HEK293 (cell line): ENCODE results near the gene FOXO6.

Experiments
- FEZF1 ChIP-seq: fragments of 450-650 bp; formaldehyde crosslinking; IDR thresholded peaks from 2 replicates; pipeline ENCODE4 v1.5.1; 2016; ENCODE audit warnings: missing biosample characterization, missing genetic modification characterization
- GLIS1 ChIP-seq: fragments of 450-650 bp; formaldehyde crosslinking; IDR thresholded peaks from 2 replicates; pipeline ENCODE4 v1.5.1; 2016; ENCODE audit warnings: missing biosample characterization, missing genetic modification characterization
- HOXA7 ChIP-seq: sonication (generic); formaldehyde crosslinking; IDR thresholded peaks from 2 replicates; pipeline ENCODE4 v1.8.1; 2022; ENCODE audit warnings: missing genetic modification reagents, borderline replicate concordance
- IKZF3 ChIP-seq: fragments of 450-650 bp; IDR thresholded peaks from 2 replicates; pipeline ENCODE4 v1.5.0; 2018; ENCODE audit warnings: missing biosample characterization, mild to moderate bottlenecking, missing genetic modification characterization, moderate library complexity
- KLF10 ChIP-seq: fragments of 450-650 bp; IDR thresholded peaks from 2 replicates; pipeline ENCODE4 v1.5.1; 2018; ENCODE audit warnings: missing biosample characterization, mild to moderate bottlenecking, missing genetic modification characterization
- SCRT1 ChIP-seq: fragments of 450-650 bp; formaldehyde crosslinking; IDR thresholded peaks from 2 replicates; pipeline ENCODE4 v1.5.1; 2016; ENCODE audit warnings: missing biosample characterization, missing genetic modification characterization, borderline replicate concordance
- ZBTB20 ChIP-seq: fragments of 450-650 bp; formaldehyde crosslinking; IDR thresholded peaks from 2 replicates; pipeline ENCODE4 v1.5.1; 2016; ENCODE audit warnings: missing biosample characterization, missing genetic modification characterization
- ZBTB21 ChIP-seq: fragments of 450-650 bp; formaldehyde crosslinking; IDR thresholded peaks from 2 replicates; pipeline ENCODE4 v1.5.1; 2017; ENCODE audit warnings: missing biosample characterization, missing genetic modification characterization
- ZBTB7A ChIP-seq: fragments of 450-650 bp; formaldehyde crosslinking; IDR thresholded peaks from 2 replicates; pipeline ENCODE4 v1.5.1; 2016; ENCODE audit warnings: low read depth, missing biosample characterization, missing genetic modification characterization
- ZBTB8A ChIP-seq: fragments of 450-650 bp; formaldehyde crosslinking; IDR thresholded peaks from 2 replicates; pipeline ENCODE4 v1.5.1; 2016; ENCODE audit warnings: missing biosample characterization, missing genetic modification characterization
- ZFHX2 ChIP-seq: fragments of 450-650 bp; formaldehyde crosslinking; conservative IDR thresholded peaks from 2 replicates; pipeline ENCODE4 v1.5.1; 2016; ENCODE audit warnings: missing biosample characterization, missing genetic modification characterization
- ZIC2 ChIP-seq: fragments of 450-650 bp; formaldehyde crosslinking; IDR thresholded peaks from 2 replicates; pipeline ENCODE4 v1.5.1; 2016; ENCODE audit warnings: missing biosample characterization, missing genetic modification characterization
- ZNF140 ChIP-seq: fragments of 450-650 bp; formaldehyde crosslinking; IDR thresholded peaks from 2 replicates; pipeline ENCODE4 v1.5.1; 2016; ENCODE audit warnings: missing biosample characterization, missing genetic modification characterization
- ZNF426 ChIP-seq: fragments of 450-650 bp; formaldehyde crosslinking; IDR thresholded peaks from 2 replicates; pipeline ENCODE4 v1.5.1; 2017; ENCODE audit warnings: missing biosample characterization, missing genetic modification characterization, mild to moderate bottlenecking, inconsistent platforms, moderate library complexity
- ZNF521 ChIP-seq: fragments of 450-650 bp; formaldehyde crosslinking; IDR thresholded peaks from 2 replicates; pipeline ENCODE4 v1.5.1; 2017; ENCODE audit warnings: missing biosample characterization, mild to moderate bottlenecking, missing genetic modification characterization
- ZNF530 ChIP-seq: fragments of 450-650 bp; formaldehyde crosslinking; IDR thresholded peaks from 2 replicates; pipeline ENCODE4 v1.5.1; 2016; ENCODE audit warnings: low read depth, missing biosample characterization, missing genetic modification characterization
- ZNF558 ChIP-seq: fragments of 450-650 bp; formaldehyde crosslinking; IDR thresholded peaks from 2 replicates; pipeline ENCODE4 v1.5.1; 2016; ENCODE audit warnings: missing biosample characterization, missing genetic modification characterization
- ZNF561 ChIP-seq: fragments of 450-650 bp; IDR thresholded peaks from 2 replicates; pipeline ENCODE4 v1.5.1; 2018; ENCODE audit warnings: missing biosample characterization, missing genetic modification characterization, borderline replicate concordance
- ZNF585B ChIP-seq: fragments of 450-650 bp; formaldehyde crosslinking; IDR thresholded peaks from 2 replicates; pipeline ENCODE4 v1.5.1; 2016; ENCODE audit warnings: missing biosample characterization, missing genetic modification characterization
- ZNF664 ChIP-seq: fragments of 450-650 bp; formaldehyde crosslinking; IDR thresholded peaks from 2 replicates; pipeline ENCODE4 v1.5.1; 2016; ENCODE audit warnings: missing biosample characterization, missing genetic modification characterization
- ZNF747 ChIP-seq: fragments of 450-650 bp; formaldehyde crosslinking; IDR thresholded peaks from 2 replicates; pipeline ENCODE4 v1.5.1; 2016; ENCODE audit warnings: missing biosample characterization, missing genetic modification characterization
- TF ChIP-seq, protein P1 (sequence below): fragments of 450-650 bp; formaldehyde crosslinking; IDR thresholded peaks from 2 replicates; pipeline ENCODE4 v1.5.1; 2016; ENCODE audit warnings: missing biosample characterization, missing genetic modification characterization, borderline replicate concordance
- TF ChIP-seq, protein P2 (sequence below): fragments of 450-650 bp; formaldehyde crosslinking; IDR thresholded peaks from 2 replicates; pipeline ENCODE4 v1.5.1; 2016; ENCODE audit warnings: missing biosample characterization, missing genetic modification characterization
- TF ChIP-seq, protein P3 (sequence below): fragments of 450-650 bp; formaldehyde crosslinking; IDR thresholded peaks from 2 replicates; pipeline ENCODE4 v1.5.1; 2016; ENCODE audit warnings: missing biosample characterization, missing genetic modification characterization
- TF ChIP-seq, protein P4 (sequence below): fragments of 450-650 bp; formaldehyde crosslinking; IDR thresholded peaks from 2 replicates; pipeline ENCODE4 v1.5.1; 2016; ENCODE audit warnings: missing biosample characterization, missing genetic modification characterization
- TF ChIP-seq, protein P5 (sequence below): fragments of 450-650 bp; formaldehyde crosslinking; IDR thresholded peaks from 2 replicates; pipeline ENCODE4 v1.5.1; 2016; ENCODE audit warnings: missing biosample characterization, missing genetic modification characterization, borderline replicate concordance
- TF ChIP-seq, protein P6 (sequence below): fragments of 450-650 bp; formaldehyde crosslinking; IDR thresholded peaks from 2 replicates; pipeline ENCODE4 v1.5.1; 2016; ENCODE audit warnings: missing biosample characterization, missing genetic modification characterization

FOXO6 gene

DNA sequence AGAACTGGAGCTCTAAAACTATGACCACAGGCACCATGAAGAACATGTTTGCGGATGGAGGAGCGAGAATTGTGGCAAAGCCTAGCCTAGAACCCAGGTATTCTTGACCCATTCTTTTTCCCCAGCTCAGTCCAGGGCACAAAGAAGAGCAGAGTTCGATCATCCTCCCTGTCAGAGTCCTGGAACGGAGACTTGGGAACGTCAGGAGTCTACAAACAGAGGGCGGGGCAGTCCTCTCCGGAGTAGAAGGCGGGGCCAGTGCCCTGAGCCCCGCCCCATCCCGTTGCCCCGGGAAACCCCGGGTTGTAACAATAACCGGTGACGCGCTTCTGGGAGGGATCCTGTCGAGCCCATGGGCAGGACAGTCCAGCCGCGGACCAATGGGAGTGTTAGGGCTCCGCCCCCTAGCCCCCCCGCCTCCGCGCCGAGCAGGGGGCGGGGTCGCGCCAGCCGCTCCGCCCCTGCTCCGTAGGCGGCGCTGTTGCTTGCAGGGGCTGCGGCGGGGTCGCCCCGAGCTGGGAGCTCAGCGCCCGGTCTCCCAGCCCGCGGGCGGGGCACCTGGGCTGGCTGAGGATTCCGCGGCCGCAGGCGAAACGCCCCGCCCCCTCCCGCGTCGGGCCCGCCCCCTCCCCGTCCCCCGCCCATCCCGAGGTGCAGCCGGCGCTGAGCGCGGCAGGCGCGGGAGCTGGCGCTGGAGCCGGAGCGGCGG lies at the start of gene FOXO6 (continued):
- TF ChIP-seq, protein P1, sequence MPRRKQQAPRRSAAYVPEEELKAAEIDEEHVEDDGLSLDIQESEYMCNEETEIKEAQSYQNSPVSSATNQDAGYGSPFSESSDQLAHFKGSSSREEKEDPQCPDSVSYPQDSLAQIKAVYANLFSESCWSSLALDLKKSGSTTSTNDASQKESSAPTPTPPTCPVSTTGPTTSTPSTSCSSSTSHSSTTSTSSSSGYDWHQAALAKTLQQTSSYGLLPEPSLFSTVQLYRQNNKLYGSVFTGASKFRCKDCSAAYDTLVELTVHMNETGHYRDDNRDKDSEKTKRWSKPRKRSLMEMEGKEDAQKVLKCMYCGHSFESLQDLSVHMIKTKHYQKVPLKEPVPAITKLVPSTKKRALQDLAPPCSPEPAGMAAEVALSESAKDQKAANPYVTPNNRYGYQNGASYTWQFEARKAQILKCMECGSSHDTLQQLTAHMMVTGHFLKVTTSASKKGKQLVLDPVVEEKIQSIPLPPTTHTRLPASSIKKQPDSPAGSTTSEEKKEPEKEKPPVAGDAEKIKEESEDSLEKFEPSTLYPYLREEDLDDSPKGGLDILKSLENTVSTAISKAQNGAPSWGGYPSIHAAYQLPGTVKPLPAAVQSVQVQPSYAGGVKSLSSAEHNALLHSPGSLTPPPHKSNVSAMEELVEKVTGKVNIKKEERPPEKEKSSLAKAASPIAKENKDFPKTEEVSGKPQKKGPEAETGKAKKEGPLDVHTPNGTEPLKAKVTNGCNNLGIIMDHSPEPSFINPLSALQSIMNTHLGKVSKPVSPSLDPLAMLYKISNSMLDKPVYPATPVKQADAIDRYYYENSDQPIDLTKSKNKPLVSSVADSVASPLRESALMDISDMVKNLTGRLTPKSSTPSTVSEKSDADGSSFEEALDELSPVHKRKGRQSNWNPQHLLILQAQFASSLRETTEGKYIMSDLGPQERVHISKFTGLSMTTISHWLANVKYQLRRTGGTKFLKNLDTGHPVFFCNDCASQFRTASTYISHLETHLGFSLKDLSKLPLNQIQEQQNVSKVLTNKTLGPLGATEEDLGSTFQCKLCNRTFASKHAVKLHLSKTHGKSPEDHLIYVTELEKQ (tag by site-specific recombination), result no peak
- TF ChIP-seq ZIC2 (no peak), ZBTB21 (no peak), SCRT1 (tag by site-specific recombination) (no peak), ZNF140 (no peak), ZBTB7A (tag by site-specific recombination) (no peak), ZNF585B (tag by site-specific recombination) (no peak), KLF10 (tag by site-specific recombination) (peak; percentile 92), ZNF561 (tag by site-specific recombination) (peak; percentile 49; the same call in 1 of the 2 replicates), HOXA7 (CRISPR knock-in tag) (no peak), ZNF521 (tag by site-specific recombination) (no peak), ZNF426 (tag by site-specific recombination) (no peak), IKZF3 (tag by site-specific recombination) (no peak), FEZF1 (no peak), ZFHX2 (peak; percentile 82), ZNF747 (tag by site-specific recombination) (no peak), ZBTB20 (peak; percentile 49), ZNF664 (tag by site-specific recombination) (no peak), GLIS1 (tag by site-specific recombination) (peak; percentile 44; the same call in 1 of the 2 replicates), ZNF530 (tag by site-specific recombination) (no peak), ZNF558 (tag by site-specific recombination) (no peak), ZBTB8A (tag by site-specific recombination) (peak; percentile 88)
- TF ChIP-seq, protein P2, sequence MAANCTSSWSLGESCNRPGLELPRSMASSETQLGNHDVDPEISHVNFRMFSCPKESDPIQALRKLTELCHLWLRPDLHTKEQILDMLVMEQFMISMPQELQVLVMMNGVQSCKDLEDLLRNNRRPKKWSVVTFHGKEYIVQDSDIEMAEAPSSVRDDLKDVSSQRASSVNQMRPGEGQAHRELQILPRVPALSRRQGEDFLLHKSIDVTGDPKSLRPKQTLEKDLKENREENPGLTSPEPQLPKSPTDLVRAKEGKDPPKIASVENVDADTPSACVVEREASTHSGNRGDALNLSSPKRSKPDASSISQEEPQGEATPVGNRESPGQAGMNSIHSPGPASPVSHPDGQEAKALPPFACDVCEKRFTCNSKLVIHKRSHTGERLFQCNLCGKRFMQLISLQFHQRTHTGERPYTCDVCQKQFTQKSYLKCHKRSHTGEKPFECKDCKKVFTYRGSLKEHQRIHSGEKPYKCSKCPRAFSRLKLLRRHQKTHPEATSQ, result no peak
- TF ChIP-seq, protein P3, sequence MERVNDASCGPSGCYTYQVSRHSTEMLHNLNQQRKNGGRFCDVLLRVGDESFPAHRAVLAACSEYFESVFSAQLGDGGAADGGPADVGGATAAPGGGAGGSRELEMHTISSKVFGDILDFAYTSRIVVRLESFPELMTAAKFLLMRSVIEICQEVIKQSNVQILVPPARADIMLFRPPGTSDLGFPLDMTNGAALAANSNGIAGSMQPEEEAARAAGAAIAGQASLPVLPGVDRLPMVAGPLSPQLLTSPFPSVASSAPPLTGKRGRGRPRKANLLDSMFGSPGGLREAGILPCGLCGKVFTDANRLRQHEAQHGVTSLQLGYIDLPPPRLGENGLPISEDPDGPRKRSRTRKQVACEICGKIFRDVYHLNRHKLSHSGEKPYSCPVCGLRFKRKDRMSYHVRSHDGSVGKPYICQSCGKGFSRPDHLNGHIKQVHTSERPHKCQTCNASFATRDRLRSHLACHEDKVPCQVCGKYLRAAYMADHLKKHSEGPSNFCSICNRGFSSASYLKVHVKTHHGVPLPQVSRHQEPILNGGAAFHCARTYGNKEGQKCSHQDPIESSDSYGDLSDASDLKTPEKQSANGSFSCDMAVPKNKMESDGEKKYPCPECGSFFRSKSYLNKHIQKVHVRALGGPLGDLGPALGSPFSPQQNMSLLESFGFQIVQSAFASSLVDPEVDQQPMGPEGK (tag by site-specific recombination), result peak; percentile 77
- TF ChIP-seq, protein P4, sequence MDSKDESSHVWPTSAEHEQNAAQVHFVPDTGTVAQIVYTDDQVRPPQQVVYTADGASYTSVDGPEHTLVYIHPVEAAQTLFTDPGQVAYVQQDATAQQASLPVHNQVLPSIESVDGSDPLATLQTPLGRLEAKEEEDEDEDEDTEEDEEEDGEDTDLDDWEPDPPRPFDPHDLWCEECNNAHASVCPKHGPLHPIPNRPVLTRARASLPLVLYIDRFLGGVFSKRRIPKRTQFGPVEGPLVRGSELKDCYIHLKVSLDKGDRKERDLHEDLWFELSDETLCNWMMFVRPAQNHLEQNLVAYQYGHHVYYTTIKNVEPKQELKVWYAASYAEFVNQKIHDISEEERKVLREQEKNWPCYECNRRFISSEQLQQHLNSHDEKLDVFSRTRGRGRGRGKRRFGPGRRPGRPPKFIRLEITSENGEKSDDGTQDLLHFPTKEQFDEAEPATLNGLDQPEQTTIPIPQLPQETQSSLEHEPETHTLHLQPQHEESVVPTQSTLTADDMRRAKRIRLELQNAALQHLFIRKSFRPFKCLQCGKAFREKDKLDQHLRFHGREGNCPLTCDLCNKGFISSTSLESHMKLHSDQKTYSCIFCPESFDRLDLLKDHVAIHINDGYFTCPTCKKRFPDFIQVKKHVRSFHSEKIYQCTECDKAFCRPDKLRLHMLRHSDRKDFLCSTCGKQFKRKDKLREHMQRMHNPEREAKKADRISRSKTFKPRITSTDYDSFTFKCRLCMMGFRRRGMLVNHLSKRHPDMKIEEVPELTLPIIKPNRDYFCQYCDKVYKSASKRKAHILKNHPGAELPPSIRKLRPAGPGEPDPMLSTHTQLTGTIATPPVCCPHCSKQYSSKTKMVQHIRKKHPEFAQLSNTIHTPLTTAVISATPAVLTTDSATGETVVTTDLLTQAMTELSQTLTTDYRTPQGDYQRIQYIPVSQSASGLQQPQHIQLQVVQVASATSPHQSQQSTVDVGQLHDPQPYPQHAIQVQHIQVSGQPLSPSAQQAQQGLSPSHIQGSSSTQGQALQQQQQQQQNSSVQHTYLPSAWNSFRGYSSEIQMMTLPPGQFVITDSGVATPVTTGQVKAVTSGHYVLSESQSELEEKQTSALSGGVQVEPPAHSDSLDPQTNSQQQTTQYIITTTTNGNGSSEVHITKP (tag by site-specific recombination), result peak; percentile 94
- TF ChIP-seq, protein P5, sequence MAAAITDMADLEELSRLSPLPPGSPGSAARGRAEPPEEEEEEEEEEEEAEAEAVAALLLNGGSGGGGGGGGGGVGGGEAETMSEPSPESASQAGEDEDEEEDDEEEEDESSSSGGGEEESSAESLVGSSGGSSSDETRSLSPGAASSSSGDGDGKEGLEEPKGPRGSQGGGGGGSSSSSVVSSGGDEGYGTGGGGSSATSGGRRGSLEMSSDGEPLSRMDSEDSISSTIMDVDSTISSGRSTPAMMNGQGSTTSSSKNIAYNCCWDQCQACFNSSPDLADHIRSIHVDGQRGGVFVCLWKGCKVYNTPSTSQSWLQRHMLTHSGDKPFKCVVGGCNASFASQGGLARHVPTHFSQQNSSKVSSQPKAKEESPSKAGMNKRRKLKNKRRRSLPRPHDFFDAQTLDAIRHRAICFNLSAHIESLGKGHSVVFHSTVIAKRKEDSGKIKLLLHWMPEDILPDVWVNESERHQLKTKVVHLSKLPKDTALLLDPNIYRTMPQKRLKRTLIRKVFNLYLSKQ, result no peak
- TF ChIP-seq, protein P6, sequence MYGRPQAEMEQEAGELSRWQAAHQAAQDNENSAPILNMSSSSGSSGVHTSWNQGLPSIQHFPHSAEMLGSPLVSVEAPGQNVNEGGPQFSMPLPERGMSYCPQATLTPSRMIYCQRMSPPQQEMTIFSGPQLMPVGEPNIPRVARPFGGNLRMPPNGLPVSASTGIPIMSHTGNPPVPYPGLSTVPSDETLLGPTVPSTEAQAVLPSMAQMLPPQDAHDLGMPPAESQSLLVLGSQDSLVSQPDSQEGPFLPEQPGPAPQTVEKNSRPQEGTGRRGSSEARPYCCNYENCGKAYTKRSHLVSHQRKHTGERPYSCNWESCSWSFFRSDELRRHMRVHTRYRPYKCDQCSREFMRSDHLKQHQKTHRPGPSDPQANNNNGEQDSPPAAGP (tag by site-specific recombination), result no peak
